Transverse colon (tissue), 4 donors: ENCODE results near the gene HHLA2. TPM values are rescaled to one million over a fixed set of nuclear protein-coding genes. Genes with fewer than 3 reads are reported as not detected.
"Not testable (repeated sequence)": the region's sequence is repeated elsewhere in the genome, so short reads cannot be mapped to it uniquely, and the experiment has no call there.

Source experiments
- DNase-seq: peaks from one replicate; pipeline ENCODE4 v3.0.0-alpha.2; 2019
- H3K27ac ChIP-seq, 4 donors: fragments of 200-600 bp; sonication (generic); 2 replicates each; pipeline ENCODE4 v1.5.1; 2016 to 2018; ENCODE audit warnings: inconsistent platforms in 4 of 4
- H3K27me3 ChIP-seq: fragments of 200-600 bp; sonication (generic); 2 replicates; pipeline ENCODE4 v1.5.1; 2017; ENCODE audit warnings: inconsistent platforms
- H3K36me3 ChIP-seq, 4 donors: fragments of 200-600 bp; sonication (generic); 2 replicates each; pipeline ENCODE4 v1.5.1; 2017 to 2019; ENCODE audit warnings: inconsistent platforms in 4 of 4
- H3K4me1 ChIP-seq, 4 donors: fragments of 200-600 bp; sonication (generic); 2 replicates each; pipeline ENCODE4 v1.5.1; 2017 to 2020; ENCODE audit warnings: inconsistent platforms in 4 of 4
- H3K4me3 ChIP-seq, 4 donors: fragments of 200-600 bp; sonication (generic); 1 replicate in 1 of 4; 2 replicates in 3 of 4; pipeline versions ENCODE4 v1.5.1 to v1.6.1; 2017 to 2019; ENCODE audit warnings: inconsistent platforms in 4 of 4
- H3K9me3 ChIP-seq, 2 donors: fragments of 200-600 bp; sonication (generic); 2 replicates each; pipeline ENCODE4 v1.5.1; 2017 to 2019; ENCODE audit warnings: inconsistent platforms in 2 of 2
- EP300 ChIP-seq: sonication (generic); formaldehyde crosslinking; IDR thresholded peaks from one replicate; pipeline ENCODE4 v1.6.1; 2017; ENCODE audit warnings: antibody characterized with exemption, low read depth
- POLR2A ChIP-seq: fragments of 450-650 bp; IDR thresholded peaks from one replicate; pipeline ENCODE4 v1.6.1; 2016; ENCODE audit warnings: antibody characterized with exemption, mild to moderate bottlenecking, moderate library complexity
- POLR2AphosphoS5 ChIP-seq, 3 donors: sonication (generic); formaldehyde crosslinking; IDR thresholded peaks; one replicate each; pipeline ENCODE4 v1.6.1; 2016; ENCODE audit warnings: antibody characterized with exemption in 3 of 3
- WGBS, 2 donors: methylation state at CpG; one replicate each; pipeline ENCODE4 v1.1.5; 2018; ENCODE audit warnings: low coverage in 1 of 2; 5-methylcytosine and 5-hydroxymethylcytosine counted together
- in situ Hi-C, 4 donors: fragments of 200-750 bp; cut with MboI; loops; one replicate each; pipeline versions ENCODE4 v1.15.0 to v1.15.1; 2017; ENCODE audit warnings: low sequenced_read_pairs in 3 of 4, low pct_ligation_motif_present in 1 of 4, low pct_unique_long_range_greater_than_20kb in 1 of 4
- intact Hi-C: fragments of 100-400 bp; cut with DNase I; formaldehyde crosslinking; loops from one replicate; pipeline ENCODE4 v1.15.1; 2023; ENCODE audit warnings: low total_unique reads
- total RNA-seq, 4 donors: library from RNA; depleted of rRNA; stranded (reverse); fragments of >200 nt; gene quantifications; one replicate each; pipeline ENCODE4 v1.1.0, GENCODE V29; 2016
- TF ChIP-seq, protein P1 (sequence below), 5 experiments: fragments of 200-600 bp in 3 of 5; fragments of 450-650 bp in 2 of 5; sonication (generic) in 3 of 5; IDR thresholded peaks; 1 replicate in 2 of 5; 2 replicates in 3 of 5; pipeline ENCODE4 v1.5.1; 2016 to 2017; ENCODE audit warnings: antibody characterized with exemption in 5 of 5, inconsistent platforms in 3 of 5, mild to moderate bottlenecking in 2 of 5, moderate library complexity in 1 of 5

The HHLA2 gene, protein sequence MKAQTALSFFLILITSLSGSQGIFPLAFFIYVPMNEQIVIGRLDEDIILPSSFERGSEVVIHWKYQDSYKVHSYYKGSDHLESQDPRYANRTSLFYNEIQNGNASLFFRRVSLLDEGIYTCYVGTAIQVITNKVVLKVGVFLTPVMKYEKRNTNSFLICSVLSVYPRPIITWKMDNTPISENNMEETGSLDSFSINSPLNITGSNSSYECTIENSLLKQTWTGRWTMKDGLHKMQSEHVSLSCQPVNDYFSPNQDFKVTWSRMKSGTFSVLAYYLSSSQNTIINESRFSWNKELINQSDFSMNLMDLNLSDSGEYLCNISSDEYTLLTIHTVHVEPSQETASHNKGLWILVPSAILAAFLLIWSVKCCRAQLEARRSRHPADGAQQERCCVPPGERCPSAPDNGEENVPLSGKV
- total RNA-seq, result 100 to 1,000 TPM in 3 of 4 donors, 10 to 100 TPM in 1; 26.7 to 226 (median 204) TPM

- H3K27ac ChIP-seq, result peak within 1 kb of the TSS; percentile 76 to 89 (median 84)
Observed at GRCh38 chr3:108296239-108296638, at the start of gene HHLA2. Gene HHLA2, plus strand, starts transcription at chr3:108296548. Its CDS starts 55,266 bp downstream, at chr3:108351814.

GRCh38 chr3:108250626-108251025 lies 45.7 kb upstream of the HHLA2 start:
- in situ Hi-C loops, result no loop called here
- WGBS, 2 donors, result 70% methylated on average over 2 of the region's 2 CpGs; no CpG with 5 or more reads in 1 of the 2 donors

More at GRCh38 chr3:108296239-108296638, at the start of gene HHLA2:
- 27 to 35% methylated on average over 2 of the region's 2 CpGs for WGBS, 2 donors
- H3K9me3 ChIP-seq, result no peaks in the 10 kb centered on the region
- peak; percentile 78 for TF ChIP-seq POLR2A
- TF ChIP-seq POLR2AphosphoS5 (IDR thresholded peaks at IDR 0.05), result peak in 2 of 3 donors; percentile 78 to 83
- TF ChIP-seq, protein P1, sequence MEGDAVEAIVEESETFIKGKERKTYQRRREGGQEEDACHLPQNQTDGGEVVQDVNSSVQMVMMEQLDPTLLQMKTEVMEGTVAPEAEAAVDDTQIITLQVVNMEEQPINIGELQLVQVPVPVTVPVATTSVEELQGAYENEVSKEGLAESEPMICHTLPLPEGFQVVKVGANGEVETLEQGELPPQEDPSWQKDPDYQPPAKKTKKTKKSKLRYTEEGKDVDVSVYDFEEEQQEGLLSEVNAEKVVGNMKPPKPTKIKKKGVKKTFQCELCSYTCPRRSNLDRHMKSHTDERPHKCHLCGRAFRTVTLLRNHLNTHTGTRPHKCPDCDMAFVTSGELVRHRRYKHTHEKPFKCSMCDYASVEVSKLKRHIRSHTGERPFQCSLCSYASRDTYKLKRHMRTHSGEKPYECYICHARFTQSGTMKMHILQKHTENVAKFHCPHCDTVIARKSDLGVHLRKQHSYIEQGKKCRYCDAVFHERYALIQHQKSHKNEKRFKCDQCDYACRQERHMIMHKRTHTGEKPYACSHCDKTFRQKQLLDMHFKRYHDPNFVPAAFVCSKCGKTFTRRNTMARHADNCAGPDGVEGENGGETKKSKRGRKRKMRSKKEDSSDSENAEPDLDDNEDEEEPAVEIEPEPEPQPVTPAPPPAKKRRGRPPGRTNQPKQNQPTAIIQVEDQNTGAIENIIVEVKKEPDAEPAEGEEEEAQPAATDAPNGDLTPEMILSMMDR (IDR thresholded peaks at IDR 0.05), result no peak
- intact Hi-C loops (no loop called here), in situ Hi-C loops (no loop called here)
- H3K4me3 ChIP-seq, result peak within 1 kb of the TSS in 2 of 4 donors; percentile 28 to 42
- H3K4me1 ChIP-seq, result peaks cover 0 to 27% (median 7%) of the 10 kb centered on the region in 4 donors
- H3K27me3 ChIP-seq, result no peaks in the 10 kb centered on the region
- H3K36me3 ChIP-seq, result no peaks in the 10 kb centered on the region
- no peak for DNase-seq

GRCh38 chr3:108251265-108251664 lies 45.1 kb upstream of the HHLA2 start:
- Histone ChIP-seq H3K27me3 (no peaks in the 10 kb centered on the region), H3K4me3 (no peak overlapping the region), H3K4me1 (peaks cover 0 to 17% (median 7%) of the 10 kb centered on the region in 4 donors), H3K9me3 (no peaks in the 10 kb centered on the region), H3K27ac (peak overlapping the region; percentile 45 to 77 (median 67)), H3K36me3 (no peaks in the 10 kb centered on the region)
- in situ Hi-C loops, result no loop called here
- 58 to 77% methylated on average over 4 of the region's 4 CpGs for WGBS, 2 donors
- TF ChIP-seq POLR2A (no peak), POLR2AphosphoS5 (IDR thresholded peaks at IDR 0.05) (peak in 1 of 3 donors; percentile 47)
- DNase-seq, result peak; percentile 27
- intact Hi-C loops, result no loop called here

More at GRCh38 chr3:108250626-108251025, 45.7 kb upstream of the HHLA2 start:
- Histone ChIP-seq H3K27ac (peak overlapping the region; percentile 45 to 77 (median 67)), H3K4me3 (no peak overlapping the region), H3K36me3 (no peaks in the 10 kb centered on the region), H3K9me3 (no peaks in the 10 kb centered on the region), H3K27me3 (no peaks in the 10 kb centered on the region), H3K4me1 (peaks cover 0 to 17% (median 7%) of the 10 kb centered on the region in 4 donors)
- no peak for DNase-seq
- intact Hi-C loops, result no loop called here
- TF ChIP-seq POLR2AphosphoS5 (IDR thresholded peaks at IDR 0.05) (peak in 1 of 3 donors; percentile 20), POLR2A (no peak), EP300 (peak; percentile 8)

GRCh38 chr3:108251844-108252243 lies 44.5 kb upstream of the HHLA2 start:
- H3K27ac ChIP-seq, result peak overlapping the region in 3 of 4 donors; percentile 61 to 77 (median 73)
- intact Hi-C loops, result no loop called here
- no peak overlapping the region for H3K4me3 ChIP-seq
- TF ChIP-seq EP300, result no peak
- no peak for TF ChIP-seq POLR2AphosphoS5 (IDR thresholded peaks at IDR 0.05)
- TF ChIP-seq, protein P1 (IDR thresholded peaks at IDR 0.05), result no peak
- TF ChIP-seq POLR2A, result no peak
- H3K36me3 ChIP-seq, result no peaks in the 10 kb centered on the region
- H3K4me1 ChIP-seq, result peaks cover 0 to 15% (median 6%) of the 10 kb centered on the region in 4 donors
- WGBS, 2 donors, result 46 to 74% methylated on average over 1 of the region's 1 CpG
- no peak for DNase-seq
- no peaks in the 10 kb centered on the region for H3K27me3 ChIP-seq
- in situ Hi-C loops, result no loop called here
- no peaks in the 10 kb centered on the region for H3K9me3 ChIP-seq

DNA sequence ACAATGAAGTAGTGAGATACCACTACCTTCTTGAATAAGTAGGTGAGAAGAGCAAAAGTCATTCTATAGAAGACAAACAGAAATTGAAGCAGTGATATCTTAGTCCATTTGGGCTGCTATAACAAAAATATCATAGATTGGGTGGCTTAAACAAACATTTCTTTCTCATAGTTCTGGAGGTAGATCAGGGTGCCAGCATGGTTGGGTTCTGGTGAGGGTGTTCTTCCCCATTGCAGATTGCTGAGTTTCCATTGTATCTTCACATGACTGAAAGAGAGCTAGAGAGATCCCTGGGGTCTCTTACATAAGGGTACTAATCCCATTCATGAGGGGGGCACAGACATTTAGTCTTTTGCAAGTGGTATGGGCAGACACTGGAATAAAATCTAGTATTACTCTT lies 41.2 kb upstream of the HHLA2 start:
- no peaks in the 10 kb centered on the region for H3K27me3 ChIP-seq
- DNase-seq, result no peak
- in situ Hi-C loops, result no loop called here

DNA sequence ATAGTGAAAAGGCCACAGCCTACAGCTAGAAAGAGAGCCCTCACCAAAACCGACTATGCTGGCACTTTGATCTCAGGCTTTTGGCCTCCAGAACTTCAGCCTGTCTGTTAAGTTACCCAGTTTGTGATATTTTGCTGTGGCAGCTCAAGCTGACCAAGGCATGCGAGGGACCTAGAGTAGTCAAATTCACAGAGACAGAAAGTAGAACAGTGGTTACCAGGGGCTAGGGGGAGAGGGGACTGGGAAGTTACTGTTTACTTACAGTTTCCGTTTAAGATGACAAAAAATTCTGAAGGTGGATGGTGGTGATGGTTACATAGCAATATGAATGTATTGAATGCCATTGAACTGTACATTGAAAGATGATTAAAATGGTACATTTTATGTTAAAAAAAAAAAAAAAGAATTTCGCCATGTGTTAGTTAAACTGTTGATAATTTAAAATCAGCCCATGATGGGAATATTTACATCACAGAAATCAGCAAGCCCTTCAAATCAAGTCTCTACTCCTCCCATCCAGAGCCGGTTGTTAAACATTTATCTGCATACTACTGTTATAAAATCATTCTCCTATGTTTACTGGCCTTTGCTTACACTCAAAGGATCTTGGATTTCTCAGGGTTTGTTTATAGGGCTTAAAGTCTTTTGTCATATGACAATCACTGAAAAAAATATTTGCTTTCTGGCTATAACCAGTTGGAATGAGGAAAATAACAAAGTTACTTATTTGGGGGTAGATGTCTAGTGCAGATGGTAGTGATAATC lies 31.6 kb upstream of the HHLA2 start:
- WGBS, 2 donors, result 32 to 38% methylated on average over 4 to 5 of the region's 5 CpGs
- in situ Hi-C loops, H3K27me3 ChIP-seq: not testable (repeated sequence)

More for the DNA sequence above, 41.2 kb upstream of the HHLA2 start:
- Histone ChIP-seq H3K36me3 (no peaks in the 10 kb centered on the region), H3K27ac (no peak overlapping the region), H3K4me1 (peaks cover 0 to 11% (median 4%) of the 10 kb centered on the region in 4 donors), H3K9me3 (no peaks in the 10 kb centered on the region), H3K4me3 (no peak overlapping the region)
- TF ChIP-seq EP300, result no peak
- intact Hi-C loops, result no loop called here

DNA sequence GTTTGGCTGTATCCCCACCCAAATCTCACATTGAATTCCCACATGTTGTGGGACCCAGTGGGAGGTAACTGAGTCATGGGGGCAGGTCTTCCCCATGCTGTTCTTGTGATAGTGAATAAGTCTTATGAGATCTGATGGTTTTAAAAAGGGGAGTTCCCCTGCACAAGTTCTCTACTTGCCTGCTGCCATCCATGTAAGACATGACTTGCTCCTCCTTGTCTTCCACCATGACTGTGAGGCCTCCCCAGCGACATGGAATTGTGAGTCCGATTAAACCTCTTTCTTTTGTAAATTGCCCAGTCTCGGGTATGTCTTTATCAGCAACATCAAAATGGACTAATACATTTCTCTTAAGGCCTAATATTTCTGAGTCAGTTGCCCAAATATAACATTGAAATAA lies 28.1 kb upstream of the HHLA2 start:
- in situ Hi-C loops, H3K27me3 ChIP-seq, DNase-seq, H3K27ac ChIP-seq, intact Hi-C loops, H3K4me1 ChIP-seq, H3K9me3 ChIP-seq, H3K36me3 ChIP-seq, H3K4me3 ChIP-seq: not testable (repeated sequence)
- WGBS, 2 donors, result 92 to 94% methylated on average over 3 of the region's 3 CpGs

More for the DNA sequence above, 31.6 kb upstream of the HHLA2 start:
- H3K4me1 ChIP-seq, H3K4me3 ChIP-seq, H3K36me3 ChIP-seq, DNase-seq, H3K9me3 ChIP-seq, intact Hi-C loops: not testable (repeated sequence)
- peak overlapping the region; percentile 33 to 60 (median 46) for H3K27ac ChIP-seq
